GM19239 (cell line): ENCODE measurements around the gene GSDME.

Experiments used
- DNase-seq: peaks from one replicate; pipeline ENCODE4 v3.0.0; 2011; ENCODE audit warnings: low spot score; ENCODE audit not compliant: insufficient read length
- FAIRE-seq: peaks from 2 replicates; lab custom pipeline; 2011; peaks lifted over from hg19 to GRCh38; lab: Jason Lieb, UNC

The GSDME gene

DNA sequence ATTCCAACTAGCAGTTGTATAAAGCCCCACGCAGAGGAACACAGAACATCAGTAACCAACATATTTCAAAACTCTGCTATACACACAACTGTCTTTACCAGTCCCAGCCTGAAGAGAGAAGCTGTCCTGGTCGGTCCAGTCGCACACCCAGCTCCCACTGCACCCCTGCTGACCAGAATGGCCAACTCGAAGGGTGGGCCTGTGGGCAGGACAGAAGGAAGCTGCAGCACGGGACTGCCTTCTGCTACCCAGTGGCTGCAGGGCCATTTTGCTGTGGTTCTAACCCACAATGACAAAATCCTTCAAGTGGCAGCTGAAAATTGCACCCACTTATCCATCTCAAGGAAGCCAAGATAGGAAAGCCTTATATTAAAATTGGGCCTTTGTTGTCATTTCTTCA is 48.2 kb downstream of the GSDME start:
- FAIRE-seq, result no peak
- DNase-seq, result no peak

- DNase-seq (no peak), FAIRE-seq (no peak)
These were observed 49.2 kb downstream of the GSDME start for GRCh38 chr7:24707988-24708615.

GRCh38 chr7:24706211-24707170 is 50.8 kb downstream of the GSDME start:
- no peak for FAIRE-seq
- no peak for DNase-seq

DNA sequence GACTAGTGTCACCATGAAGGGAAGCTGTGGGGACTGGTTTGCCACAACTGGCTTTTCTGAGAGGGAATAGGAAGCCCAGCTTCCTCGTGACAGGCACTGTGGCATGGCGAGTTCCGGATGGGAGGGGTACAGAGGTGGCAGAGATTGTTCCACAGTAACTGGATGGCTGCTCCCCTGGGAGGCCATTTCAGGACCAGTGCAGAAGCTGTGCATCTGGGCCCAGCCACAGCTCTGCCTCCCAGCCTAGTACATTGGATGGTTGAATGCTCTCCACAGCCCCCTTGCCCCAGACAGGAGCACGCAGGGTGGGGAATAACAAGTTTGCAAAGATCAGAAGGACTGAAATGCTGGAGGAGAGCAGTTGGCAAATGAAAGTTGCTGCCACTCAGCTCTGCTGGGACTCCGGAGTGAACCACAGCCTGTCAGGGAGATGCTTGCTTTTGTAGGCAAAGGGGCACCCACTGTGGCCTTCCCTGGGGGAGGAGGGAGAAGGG is 51.8 kb downstream of the GSDME start:
- DNase-seq, result no peak
- peak; percentile 39 for FAIRE-seq

DNA sequence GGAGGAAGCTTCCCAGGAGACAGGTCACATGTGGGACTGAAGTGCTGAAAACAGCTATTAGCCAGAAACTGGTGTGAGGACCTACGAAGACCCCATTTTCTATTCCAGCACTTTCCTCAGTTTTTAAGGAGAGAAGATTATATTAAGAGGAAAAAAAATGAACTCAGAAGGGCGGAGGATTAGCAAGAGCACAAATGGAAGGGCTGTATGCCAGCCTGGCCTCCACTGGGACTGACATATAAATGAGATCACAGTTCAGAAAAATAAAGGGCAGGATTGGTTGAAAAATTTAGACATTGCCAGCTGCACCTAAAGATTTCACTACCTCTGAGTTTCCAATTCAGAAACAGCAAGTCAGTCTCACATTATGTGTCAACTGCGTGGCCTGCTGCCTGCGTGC is 53.0 kb downstream of the GSDME start:
- DNase-seq (no peak), FAIRE-seq (no peak)

- FAIRE-seq (no peak), DNase-seq (no peak)
These were observed 54.0 kb downstream of the GSDME start for GRCh38 chr7:24703296-24703695.

- DNase-seq (no peak), FAIRE-seq (no peak)
These were observed 54.5 kb downstream of the GSDME start for GRCh38 chr7:24702755-24703154.

- FAIRE-seq (no peak), DNase-seq (no peak)
These were observed 55.7 kb downstream of the GSDME start for GRCh38 chr7:24701261-24702235.

DNA sequence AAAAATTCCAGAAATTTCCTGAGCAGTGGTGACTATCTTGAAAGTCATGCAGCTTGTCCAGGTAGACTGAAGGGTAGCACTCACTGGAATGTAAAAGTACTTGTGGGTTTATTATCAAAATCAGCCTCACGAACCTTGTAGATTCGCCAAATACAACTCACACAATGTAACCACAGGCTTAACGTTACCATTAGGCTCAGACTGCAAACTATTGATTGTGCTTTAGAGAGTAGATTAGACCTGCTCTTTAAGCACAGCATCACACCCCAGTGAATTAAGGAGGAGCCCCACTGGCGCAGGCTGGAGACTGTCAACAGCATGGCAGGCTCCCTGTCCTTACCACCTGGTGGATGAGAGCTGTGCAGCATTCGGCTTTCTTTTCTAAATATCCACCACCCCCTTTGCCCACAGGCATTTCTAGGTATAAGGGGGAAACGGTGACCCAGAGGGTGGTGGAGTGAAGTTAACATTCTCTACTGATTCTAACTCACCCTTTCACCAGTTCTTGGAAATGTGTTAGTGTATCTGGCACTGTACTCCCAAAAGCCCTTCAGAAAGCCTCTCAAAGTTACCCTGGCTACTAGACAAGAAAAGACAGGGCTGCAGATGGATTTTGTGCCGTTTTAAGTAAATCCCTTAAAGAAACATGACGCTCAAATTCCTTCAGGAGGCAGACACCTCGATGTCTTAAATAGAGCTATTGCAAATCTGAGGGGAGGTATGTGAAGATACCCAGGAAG is 56.6 kb downstream of the GSDME start:
- no peak for FAIRE-seq
- no peak for DNase-seq

DNA sequence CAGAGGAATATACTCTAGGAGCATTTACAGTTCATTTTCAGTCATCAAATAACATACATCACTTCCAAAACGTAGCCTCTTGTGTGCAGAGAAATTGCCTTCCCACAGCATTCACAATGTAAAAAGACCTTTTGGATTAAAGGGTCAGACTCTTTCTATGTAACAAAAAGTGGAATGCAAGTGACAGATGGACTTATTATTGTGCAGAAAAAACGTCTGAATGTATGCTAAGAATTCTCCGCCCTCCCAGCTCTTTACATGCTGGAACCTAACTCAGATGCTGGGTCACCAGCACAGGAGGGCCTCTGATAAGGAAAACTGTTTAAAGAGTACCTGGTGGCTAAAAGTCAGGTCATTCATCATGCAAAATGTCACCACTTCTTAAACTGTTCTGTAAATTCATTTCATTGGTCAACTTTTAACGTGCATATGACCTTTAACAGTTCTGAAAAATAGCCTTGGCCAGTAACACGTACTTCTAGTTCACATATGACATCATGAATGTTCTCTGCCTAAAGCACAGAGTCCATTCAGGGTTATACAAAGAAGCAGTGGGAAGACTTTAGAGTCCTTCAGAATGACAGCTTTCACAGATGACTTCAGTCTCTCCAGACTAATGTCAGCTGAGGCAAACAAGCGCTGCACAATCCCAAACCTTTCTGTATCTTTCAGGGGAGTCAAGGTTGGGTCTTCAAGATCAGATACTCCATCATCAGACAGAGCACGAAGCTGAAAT is 58.6 kb downstream of the GSDME start:
- FAIRE-seq (no peak), DNase-seq (no peak)

- FAIRE-seq, result no peak
These were observed 59.8 kb downstream of the GSDME start for GRCh38 chr7:24697416-24697815.

GRCh38 chr7:24692592-24692991 is 64.7 kb downstream of the GSDME start:
- DNase-seq (no peak), FAIRE-seq (no peak)

More at GRCh38 chr7:24697416-24697815, 59.8 kb downstream of the GSDME start:
- DNase-seq, result no peak

DNA sequence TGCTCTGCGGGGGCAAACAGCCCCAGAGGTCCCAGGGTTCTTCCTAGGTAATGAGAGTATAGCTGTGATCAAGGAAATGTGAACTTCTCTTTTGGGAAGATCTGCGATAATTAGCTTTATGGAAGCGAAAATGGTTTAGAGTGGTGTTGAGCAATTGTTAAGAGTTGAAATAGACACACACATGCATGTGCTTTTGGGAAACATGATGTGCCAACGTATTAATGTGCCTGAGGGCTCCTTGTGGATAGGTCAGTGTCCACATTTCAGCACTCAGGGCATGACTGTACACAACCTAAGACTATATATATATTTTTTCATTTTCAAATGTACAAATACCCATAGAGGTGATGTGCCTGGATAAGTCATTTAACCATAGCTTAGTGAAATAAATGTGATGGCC is 67.0 kb downstream of the GSDME start:
- DNase-seq, result no peak
- FAIRE-seq, result no peak

GRCh38 chr7:24685708-24686107 is 71.6 kb downstream of the GSDME start:
- FAIRE-seq, result no peak
- no peak for DNase-seq

GRCh38 chr7:24670782-24671181 is 86.5 kb downstream of the GSDME start:
- DNase-seq, result no peak
- no peak for FAIRE-seq

GRCh38 chr7:24669971-24670591 is 87.2 kb downstream of the GSDME start:
- FAIRE-seq, result no peak
- DNase-seq, result no peak

- FAIRE-seq (peak; percentile 21), DNase-seq (no peak)
These were observed 88.2 kb downstream of the GSDME start for GRCh38 chr7:24668927-24669635.
